ENCODE results near the gene PNLDC1. TPM values are rescaled to one million over a fixed set of nuclear protein-coding genes. Genes with fewer than 3 reads are reported as not detected.
A peak's percentile ranks its signal among the peaks of the same experiment; 100 is the strongest.

PNLDC1 gene
- total and polyA plus RNA-seq, 9 of the 15 experiments (the other 6 are each of a cell fraction or from before 2014, with no cell fraction given) = 0.12 TPM; not detected in 8

GRCh38 chr6:159754959-159755914 lies 44.8 kb upstream of the PNLDC1 start:
- H3K9me3 ChIP-seq (replicated peaks; ENCODE audit: control insufficient read depth, insufficient read depth, low read depth, low read length) = no peaks in the 10 kb centered on the region
- POLR2A ChIA-PET = interaction anchor here (0.8 to 1.2 kb wide), 4 partner anchors 8 to 66 kb away, joined by 3 to 7 read pairs (median 4); partner anchors contain the start of gene WTAP
- no peaks in the 10 kb centered on the region for H4K20me1 ChIP-seq (replicated peaks; ENCODE audit: control insufficient read depth, insufficient read depth, low read length)
- no peak overlapping the region for H2AFZ ChIP-seq (ENCODE audit: low read depth, low read length)
- ATAC-seq (no peak; the same call in 1 of the 3 replicates), FAIRE-seq (no peak), DNase-seq (ENCODE audit: extremely low read depth in 1 of 4, low spot score in 3 of 4) (peak in 1 of 4 experiments; percentile 5)
- no peak overlapping the region for H3K4me2 ChIP-seq (ENCODE audit: insufficient read depth, low read length)
- CTCF ChIA-PET (ENCODE audit: low intra/inter-chr PET ratio) = no interaction called here
- H3K4me3 ChIP-seq = no peak overlapping the region
- H3K27me3 ChIP-seq (ENCODE audit: control insufficient read depth in 2 of 2, insufficient read depth in 2 of 2, low read length in 2 of 2) = no peaks in the 10 kb centered on the region
- H3K9ac ChIP-seq (ENCODE audit: insufficient read depth in 1 of 2, low read depth in 2 of 2, low read length in 2 of 2) = no peak overlapping the region; a peak in 1 of 4 replicates
- peaks cover 5 to 6% of the 10 kb centered on the region in 2 experiments; a peak in 2 of 5 replicates for H3K4me1 ChIP-seq (replicated peaks in 1 of 2; ENCODE audit: control insufficient read depth in 2 of 2, insufficient read depth in 2 of 2, low read length in 2 of 2)
- in situ Hi-C loops (cut with MboI) = no loop called here
- TF ChIP-seq CHAMP1 (IDR thresholded peaks at IDR 0.05) (no peak), POLR2A (conservative IDR thresholded peaks at IDR 0.05) (0 out of 2 replicates have a peak, but pooled peaks have one; percentile 46), RBBP5 (IDR thresholded peaks at IDR 0.05; ENCODE audit: borderline replicate concordance, insufficient read depth, low read length, poor library complexity, severe bottlenecking) (peak; percentile 35)
- H3K9me1 ChIP-seq (ENCODE audit: control insufficient read depth, insufficient read depth, low read length) = no peaks in the 10 kb centered on the region
- intact Hi-C loops (cut with micrococcal nuclease) = no loop called here
- no TSS peak for BruUV-seq (replicated peaks)
- H3K36me3 ChIP-seq (ENCODE audit: control insufficient read depth, insufficient read depth, low read length) = peaks cover 90% of the 10 kb centered on the region
- H3K79me2 ChIP-seq (ENCODE audit: control insufficient read depth, insufficient read depth, low read length) = peaks cover 8% of the 10 kb centered on the region; the same call in 1 of the 3 replicates
- no peak overlapping the region for H3K27ac ChIP-seq (ENCODE audit: extremely low read depth, low read depth, low read length)
- WGBS (ENCODE audit: insufficient coverage, low coverage, missing lambda C conversion rate) = 91% methylated on average over 15 of the region's 15 CpGs
